HTERT RPE-1 (cell line): Measurements from ENCODE around the gene THAP6.
"Not testable (repeated sequence)": the region's sequence is repeated elsewhere in the genome, so short reads cannot be mapped to it uniquely, and the experiment has no call there.

Experiments used
- in situ Hi-C: fragments of 300-500 bp; cut with MboI; formaldehyde crosslinking; loops from 4 replicates; pipeline ENCODE4 v1.14.3; 2020; ENCODE audit warnings: low sequenced_read_pairs

THAP6 gene, protein sequence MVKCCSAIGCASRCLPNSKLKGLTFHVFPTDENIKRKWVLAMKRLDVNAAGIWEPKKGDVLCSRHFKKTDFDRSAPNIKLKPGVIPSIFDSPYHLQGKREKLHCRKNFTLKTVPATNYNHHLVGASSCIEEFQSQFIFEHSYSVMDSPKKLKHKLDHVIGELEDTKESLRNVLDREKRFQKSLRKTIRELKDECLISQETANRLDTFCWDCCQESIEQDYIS

DNA sequence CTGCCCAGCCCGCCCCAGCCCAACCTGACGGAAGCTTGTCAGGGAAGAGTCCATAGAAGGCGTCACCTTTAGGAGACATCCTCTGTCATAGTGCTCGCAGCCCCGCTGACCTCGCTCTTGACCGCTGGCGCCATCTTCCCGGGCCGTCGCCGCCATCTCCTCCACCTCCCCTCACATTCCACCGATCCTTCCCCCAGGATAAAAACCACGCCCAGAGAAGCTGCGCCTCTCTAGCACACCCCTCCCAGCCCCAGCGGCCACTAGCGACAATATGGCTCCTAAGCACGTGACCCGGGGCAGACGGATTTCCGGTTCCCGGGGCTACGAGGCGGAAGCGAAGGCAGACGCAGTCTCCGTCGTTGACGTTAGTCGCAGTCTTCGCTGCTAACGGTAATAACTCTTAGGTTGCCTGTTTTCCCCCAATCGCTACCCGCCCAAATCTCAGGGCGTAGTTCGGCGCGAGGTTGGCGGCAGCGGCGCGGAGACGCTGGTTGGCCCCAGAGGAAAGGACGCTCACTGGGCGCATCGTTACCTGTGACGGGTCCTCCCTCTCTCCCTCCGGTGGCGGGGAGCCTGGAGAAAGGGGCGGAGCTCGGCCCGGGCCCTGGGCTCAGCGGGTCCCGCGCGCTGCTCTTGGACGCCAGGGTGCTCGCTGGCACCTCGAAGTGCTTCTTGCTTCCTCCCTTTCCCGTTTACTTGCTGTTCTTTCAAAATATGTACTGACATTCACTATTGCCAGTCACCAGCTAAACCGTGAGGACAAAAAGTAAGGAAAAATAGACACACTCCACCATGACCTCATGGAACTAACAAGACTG lies at the start of gene THAP6, which contains the start of gene RCHY1:
Gene THAP6 (plus strand): TSS at position 343 of the 818 bp plus-strand sequence. CDS start 980 bp downstream, outside the sequence.
Gene RCHY1 (minus strand): TSS at position 273 of the 818 bp plus-strand sequence. CDS start 117 bp downstream, at position 156.
- in situ Hi-C loops: no loop called here

DNA sequence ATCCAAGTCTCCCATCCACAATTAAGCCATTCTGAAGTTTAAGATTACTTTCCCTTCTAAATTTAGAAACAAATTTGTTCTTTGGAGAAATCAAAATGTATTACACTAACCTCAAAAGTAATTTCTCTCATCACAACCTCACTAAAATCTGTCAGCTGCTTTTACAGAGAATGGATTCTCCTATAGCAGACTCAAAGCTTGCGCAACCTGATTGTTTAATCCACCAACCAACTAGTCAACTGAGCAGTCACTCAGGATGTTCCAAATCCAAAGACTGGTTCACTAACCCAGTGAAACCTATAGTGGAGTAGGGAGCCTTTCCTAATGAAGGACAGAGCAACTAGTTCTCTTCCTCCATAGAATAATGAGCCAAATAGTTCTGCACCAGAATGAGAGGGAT lies 44.4 kb upstream of the THAP6 start:
- in situ Hi-C loops: no loop called here

DNA sequence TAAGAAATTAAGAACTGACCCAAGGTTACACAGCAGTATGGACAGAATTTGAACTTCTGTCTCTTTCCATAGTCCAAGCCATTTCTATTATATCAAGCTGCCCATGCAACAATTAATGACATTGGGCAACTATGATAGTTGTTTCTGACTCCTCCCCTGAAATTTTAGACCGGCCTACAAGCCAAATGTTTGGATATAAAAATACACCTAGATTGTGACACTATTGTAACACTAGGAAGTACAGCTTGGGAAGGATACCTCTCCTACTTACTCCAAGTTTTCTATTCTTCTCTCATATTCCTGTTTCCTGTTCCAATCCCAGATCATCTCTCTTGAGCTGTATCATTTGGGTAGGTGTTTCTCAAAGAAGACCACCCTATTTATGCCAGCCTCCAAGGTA lies 43.5 kb upstream of the THAP6 start:
- in situ Hi-C loops: no loop called here

DNA sequence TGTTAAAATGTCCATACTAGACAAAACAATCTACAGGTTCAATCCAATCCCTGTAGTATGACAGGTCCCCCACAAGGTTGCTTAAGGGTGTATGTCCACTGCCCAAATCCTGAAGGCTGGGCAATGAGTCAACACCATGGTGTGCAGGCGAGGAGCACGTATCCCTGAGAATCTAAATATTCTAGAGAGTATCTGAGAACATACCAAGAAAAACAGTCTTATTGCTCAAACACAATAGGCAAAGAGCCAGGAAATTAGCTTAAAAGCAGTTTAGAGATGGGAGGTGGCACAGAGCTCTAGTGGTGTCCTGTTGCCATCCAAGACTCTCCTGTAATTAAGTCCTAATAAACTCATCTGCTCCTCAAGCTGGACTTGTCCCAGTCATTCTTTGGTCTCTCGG lies 37.1 kb upstream of the THAP6 start:
- in situ Hi-C loops: no loop called here

DNA sequence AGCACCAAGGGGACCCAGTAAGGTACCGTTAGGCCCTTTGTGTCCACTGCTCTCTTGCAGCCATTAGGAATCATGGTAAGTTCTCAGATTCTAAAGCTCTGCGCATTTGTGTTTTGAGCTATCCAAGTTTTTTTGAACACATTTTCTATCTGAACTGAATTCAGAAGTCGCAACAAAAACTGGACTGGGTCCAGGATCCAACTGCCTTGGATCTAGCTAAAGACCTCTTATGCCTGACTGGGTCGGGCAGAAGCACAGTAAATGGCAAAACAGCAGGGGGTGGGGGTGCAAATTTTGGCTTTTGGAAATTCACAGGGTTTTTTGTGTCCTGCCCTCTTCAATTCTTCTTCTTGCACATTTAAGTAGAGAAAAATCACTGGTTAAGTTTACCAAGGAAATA lies 30.1 kb upstream of the THAP6 start:
- in situ Hi-C loops: no loop called here

DNA sequence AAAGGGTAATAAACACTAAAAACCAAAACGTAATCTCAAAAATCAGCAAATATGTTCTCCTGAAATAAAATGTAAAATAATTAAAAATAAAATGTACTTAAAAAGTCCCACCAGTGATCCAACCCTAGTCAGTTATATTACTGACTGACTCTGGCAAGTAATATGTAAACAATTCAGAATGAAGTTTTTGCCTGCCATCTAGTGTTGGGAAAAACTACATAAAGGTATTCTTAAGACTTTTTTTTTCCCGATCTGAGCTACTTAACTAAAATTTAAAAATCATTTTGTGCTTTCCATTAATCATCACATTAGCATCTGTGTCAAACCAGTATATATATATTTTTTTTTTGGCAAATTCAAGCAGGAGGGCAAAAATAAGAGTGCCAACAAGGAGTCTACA lies 24.1 kb upstream of the THAP6 start:
- in situ Hi-C loops: no loop called here

DNA sequence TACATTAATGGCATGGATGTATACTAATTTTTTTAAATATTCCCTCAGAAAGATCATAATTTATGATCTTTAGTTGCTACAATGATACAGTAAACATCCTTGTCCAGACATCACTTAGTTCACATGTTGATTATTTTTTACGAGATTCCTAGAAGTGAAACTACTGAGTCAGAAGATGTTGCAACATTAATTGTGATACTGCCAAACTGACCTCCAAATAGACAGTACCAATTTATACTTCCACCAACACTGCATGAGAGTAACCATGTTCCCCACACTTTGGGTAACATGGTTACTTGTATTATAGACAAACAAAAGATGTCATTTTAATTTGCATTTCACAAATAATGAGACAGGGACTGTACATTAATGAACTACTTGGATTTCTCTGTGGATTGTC lies 19.7 kb upstream of the THAP6 start:
- in situ Hi-C loops: no loop called here

DNA sequence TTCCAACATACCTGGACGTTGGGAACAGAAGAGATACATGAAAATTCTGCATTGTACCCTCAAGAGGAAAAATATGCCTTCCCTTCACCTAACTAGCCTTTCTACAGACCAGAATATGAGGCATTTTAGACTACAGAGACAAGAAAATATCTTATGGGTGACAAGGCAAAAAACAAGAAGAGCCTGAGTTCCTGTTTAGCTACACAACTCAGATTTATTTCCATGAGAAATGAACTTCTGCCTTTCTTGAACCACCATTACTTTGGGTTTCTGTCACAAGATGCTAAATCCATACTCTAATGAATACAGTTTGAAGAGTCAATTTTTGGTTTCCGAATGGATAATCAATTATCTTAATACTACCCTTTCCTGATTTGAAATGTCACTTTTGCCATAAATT lies 18.8 kb upstream of the THAP6 start:
- in situ Hi-C loops: no loop called here

DNA sequence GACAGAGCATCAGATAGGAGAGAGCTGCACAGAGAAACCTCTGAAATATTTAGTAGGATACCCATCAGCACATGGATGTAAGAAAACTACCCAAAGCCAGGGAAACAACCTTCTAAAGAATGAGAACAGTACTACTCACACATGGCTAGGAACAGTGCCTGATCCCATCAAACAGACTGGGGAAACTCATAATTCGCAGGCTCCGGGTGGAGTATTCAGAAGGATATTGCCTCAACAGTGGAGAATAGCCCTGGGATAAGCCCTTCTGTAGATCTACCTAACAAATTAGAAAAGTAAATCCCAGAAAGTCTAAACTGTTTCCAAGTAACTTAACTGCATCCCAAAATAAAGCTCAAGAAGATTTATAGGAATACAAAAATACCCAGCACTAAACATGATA lies 17.9 kb upstream of the THAP6 start:
- in situ Hi-C loops: no loop called here

DNA sequence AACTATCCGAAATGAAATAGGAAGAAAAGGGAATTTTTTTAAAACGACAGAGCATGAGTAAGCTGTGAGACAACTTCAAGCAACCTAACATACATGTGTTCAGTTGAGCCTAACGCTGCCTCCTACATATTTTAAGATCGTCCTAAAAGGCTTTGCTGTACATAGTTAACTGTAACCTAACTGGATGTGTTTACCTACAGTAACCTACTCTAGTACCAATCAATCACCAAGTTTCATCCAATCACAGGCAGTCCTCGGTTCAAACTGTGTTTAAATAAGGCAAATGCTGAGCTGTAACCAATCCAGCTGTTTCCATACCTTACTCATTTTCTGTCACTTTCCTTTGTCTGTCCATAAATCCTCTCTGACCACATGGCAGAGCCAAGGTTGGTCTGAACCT lies 17.1 kb upstream of the THAP6 start:
- in situ Hi-C loops: no loop called here

DNA sequence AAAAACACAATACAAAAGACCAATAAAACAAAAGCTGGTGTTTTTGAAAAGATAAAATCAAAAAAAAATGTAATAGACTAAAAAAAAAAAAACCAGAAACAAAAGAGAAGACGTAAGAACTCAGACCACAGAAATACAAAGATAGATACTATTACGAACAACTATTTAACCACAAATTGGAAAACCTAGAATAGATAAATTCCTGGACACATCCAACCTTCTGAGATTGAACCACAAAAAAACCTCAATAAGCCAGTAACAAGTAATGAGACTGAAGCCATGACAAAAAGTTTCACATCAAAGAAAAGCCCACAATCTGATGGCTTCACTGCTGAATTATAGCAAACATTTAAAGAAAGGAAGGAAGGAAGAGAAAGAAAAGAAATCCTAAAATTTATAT lies 16.2 kb upstream of the THAP6 start:
- in situ Hi-C loops: no loop called here

DNA sequence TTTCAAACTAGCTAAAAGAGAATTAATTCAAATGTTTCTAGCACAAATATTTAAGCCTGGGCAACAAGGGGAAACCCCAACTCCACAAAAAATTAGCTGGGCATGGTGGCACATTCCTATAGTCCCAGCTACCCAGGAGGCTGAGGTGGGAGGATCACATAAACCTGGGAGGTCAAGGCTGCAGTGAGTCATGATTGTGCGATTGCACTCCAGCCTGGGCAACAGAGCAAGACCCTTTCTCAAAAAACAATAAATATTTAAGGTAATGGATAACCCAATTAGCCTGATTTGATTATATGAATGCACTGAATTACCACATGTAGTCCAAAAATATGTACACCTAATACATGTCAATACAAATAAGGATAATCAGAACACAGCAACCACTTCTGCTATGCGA lies 14.4 kb upstream of the THAP6 start:
- in situ Hi-C loops: no loop called here

DNA sequence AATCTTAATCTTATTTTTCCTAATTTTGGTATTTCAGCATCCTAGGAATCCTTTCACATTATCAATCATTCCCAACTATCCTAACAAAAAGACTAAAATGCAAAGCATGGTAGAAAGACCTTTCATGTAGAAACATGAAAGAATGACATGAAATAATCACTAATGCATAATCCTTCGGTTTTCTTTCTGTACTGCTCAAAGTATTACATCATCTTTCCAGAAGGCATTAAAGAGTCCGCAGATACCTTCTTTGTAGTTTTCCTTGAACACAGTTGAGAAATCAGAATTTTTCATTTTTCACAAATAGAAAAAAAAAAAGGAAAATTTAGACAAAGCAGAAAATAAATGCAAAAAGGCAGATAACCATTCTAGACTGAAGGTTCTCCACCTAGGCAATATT lies 11.6 kb upstream of the THAP6 start:
- in situ Hi-C loops: no loop called here

DNA sequence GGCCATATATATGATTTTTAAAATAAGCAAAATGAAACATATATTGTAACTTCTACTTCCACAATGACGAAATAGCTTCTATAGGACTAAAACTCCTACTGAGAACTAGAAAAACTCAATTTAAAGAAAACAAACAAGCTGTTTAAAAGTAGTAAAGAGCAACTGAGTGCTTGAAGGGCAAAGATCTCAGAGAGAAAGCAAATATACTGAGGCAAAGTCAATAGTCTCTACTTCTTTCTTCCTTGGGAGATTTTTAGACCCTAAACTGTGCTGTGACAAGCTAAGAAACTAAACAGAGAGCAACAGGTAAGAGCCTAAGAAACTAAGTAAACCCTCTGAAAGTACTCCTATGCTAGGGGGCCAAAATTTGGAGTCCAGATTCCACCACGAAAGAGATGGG lies 8.6 kb upstream of the THAP6 start:
- in situ Hi-C loops: no loop called here

DNA sequence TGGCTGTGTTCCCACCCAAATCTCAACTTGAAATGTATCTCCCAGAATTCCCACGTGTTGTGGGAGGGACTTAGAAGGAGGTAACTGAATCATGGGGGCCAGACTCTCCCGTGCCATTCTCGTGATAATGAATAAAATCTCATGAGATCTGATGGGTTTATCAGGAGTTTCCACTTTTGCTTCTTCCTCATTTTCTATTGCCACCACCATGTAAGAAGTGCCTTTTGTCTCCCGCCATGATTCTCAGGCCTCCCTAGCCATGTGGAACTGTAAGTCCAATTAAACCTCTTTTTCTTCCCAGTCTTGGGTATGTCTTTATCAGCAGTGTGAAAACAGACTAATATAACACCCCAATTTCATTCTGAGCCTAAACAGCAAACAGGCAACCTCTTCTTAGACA lies 4.7 kb upstream of the THAP6 start:
- in situ Hi-C loops: not testable (repeated sequence)

DNA sequence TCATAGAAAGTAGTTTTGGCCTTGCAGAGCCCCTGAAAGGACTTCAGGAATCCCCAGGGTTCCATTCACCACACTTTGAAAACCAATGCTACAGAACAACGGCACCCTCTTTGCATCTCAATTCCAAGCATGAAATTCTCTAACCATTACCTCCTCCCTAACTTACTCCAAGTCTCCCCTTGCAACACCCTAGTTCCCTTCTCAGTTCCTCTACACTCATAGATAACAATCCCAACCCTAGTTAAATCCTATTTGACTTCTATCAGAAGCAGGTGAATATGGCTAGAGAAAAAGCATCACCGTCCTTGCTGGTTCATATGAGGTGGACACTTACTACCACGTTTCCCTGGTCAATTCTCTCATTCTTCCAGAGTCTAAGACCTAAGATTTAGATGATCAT lies 2.4 kb upstream of the THAP6 start:
- in situ Hi-C loops: no loop called here

DNA sequence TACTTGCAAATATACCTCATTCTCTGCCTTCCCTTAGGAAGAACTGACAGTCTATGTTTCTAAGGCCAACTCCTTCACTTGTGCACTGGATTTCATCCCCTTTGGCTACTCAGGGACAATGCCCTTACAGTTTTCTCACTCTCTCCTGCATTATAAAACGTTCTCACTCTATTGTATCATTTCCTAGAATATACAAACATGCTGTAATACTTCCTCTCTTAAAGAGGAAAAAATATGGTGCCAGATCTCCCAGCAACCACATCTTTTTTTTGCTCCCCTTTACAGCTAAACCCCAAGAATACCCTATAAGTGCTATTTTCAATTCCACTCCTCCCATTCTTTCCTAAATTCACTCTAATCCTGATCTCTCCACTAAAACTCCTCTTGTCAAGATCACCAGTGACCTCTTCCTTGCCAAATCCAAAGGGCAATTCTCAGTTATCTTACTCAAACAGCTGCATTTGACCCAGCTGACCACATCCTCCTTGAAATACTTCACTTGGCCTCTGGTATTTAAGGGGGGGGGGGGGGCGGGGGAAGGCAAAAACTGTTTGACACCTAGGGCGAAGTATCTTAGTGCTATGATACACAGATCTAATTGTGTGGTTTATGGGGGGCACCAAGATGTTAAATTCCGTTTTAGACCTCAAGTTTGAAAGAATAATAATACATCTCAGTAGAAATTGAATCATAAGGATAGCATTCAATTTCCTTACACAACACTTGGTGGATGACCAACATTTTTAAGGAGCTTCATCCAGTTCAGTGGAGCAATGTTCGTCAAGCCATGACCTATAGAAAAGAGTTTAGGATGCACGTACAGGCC lies 1.7 kb upstream of the THAP6 start:
- in situ Hi-C loops: no loop called here

DNA sequence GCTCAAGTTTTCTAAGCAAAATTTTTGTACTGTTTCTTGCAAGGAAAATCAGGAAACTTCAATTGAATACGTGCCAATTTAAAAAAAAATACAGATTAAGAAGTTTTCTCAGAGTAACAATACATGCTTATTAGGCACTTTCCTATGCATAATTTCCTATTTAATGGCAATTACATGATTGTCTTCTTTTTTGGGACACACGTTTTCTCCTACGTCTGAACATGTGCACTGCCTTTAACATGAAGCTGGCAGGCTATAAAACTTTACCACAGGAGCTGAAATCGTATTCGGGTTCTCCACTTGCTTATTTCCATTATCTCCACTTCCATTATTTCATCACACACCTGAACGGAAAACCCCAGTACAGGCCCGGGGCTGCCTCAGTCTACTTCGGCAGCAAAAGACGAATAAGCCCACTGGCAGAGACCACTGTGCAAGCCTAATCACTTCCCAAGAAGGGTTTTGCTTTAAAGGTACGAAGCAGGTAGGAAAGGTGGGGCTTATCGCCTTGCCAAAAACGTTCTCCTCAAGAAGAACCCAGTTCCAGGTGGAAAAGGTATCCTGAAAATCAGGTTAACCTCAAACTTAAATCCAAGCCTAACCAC lies 645 bp upstream of the THAP6 start:
- in situ Hi-C loops: no loop called here

DNA sequence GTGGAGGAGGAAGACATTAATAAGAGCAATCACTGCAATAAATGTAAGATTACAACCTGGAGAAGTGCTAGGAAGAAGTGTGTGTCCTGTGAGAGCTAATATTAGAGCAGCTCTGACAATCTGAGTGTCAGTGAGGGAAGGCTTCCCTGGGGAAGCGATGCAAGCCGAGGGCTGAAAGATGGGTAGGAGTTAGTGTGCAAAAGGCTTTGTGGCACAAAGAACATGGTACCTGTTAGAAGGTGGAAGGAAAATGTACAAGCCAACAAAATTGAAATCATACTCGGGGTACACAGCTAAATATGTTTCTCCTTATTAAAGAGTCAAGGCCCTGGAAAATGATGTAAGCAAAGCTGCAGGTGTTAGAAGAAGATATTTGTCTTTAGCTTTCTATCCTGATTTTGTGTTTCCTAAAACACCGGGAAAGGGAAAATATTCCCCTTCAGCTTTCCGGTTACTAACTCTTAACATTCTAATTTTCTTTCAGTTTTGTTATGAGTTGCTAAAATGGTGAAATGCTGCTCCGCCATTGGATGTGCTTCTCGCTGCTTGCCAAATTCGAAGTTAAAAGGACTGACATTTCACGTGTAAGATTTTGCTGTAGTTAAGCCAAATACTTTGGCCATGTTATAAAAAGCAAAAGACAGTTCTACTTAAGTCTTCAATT lies 808 bp downstream of the THAP6 start:
- in situ Hi-C loops: no loop called here

DNA sequence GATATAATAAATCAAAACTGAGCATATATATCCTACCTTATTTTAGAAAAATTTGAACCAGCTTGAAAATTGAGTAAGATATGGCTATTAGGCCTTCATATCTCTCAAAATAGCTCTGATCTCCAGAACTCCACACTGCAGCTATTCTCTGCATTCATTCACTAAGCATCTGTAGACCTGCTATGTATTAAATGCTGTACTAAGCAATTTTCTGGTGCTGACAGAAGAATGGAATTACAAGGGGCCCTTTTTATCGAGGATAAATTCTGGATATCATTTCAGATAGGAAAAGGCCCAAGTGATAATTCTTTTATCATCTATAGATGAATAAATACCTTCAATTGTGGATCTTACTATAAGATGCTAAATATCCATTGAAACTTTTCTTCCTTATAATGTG lies 1.9 kb downstream of the THAP6 start:
- in situ Hi-C loops: no loop called here

DNA sequence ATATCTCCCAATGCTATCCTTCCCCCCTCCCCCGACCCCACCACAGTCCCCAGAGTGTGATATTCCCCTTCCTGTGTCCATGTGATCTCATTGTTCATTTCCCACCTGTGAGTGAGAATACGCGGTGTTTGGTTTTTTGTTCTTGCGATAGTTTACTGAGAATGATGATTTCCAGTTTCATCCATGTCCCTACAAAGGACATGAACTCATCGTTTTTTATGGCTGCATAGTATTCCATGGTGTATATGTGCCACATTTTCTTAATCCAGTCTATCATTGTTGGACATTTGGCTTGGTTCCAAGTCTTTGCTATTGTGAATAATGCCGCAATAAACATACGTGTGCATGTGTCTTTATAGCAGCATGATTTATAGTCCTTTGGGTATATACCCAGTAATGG lies 5.2 kb downstream of the THAP6 start:
- in situ Hi-C loops: not testable (repeated sequence)
